Activated T-cell treated with anti-CD3 and anti-CD28 coated beads, Interleukin-2, amount 50 U/mL, for 72 hours (primary cell): ENCODE data around the gene STK11. TPM values are rescaled to one million over a fixed set of nuclear protein-coding genes. Genes with fewer than 3 reads are reported as not detected.

Experiments used
- ATAC-seq, 2 donors: fragments of 150-1000 bp; cut with Tn5 transposase; replicated peaks in 1 of 2; 2 replicates each; pipeline ENCODE4 v1.10.0; 2021; ENCODE audit warnings: moderate library complexity in 2 of 2, mild to moderate bottlenecking in 1 of 2
- DNase-seq, 2 donors: peaks; one replicate each; pipeline ENCODE4 v3.0.0; 2021 to 2022; ENCODE audit warnings: mixed read lengths in 1 of 2
- H3K27ac Mint-ChIP-seq: one replicate; pipeline ENCODE4 v1.8.0; 2022; ENCODE audit warnings: mild to moderate bottlenecking, moderate library complexity, mixed read lengths
- H3K27me3 Mint-ChIP-seq: one replicate; pipeline ENCODE4 v1.8.0; 2022; ENCODE audit warnings: low read depth, mixed read lengths
- H3K36me3 Mint-ChIP-seq, 2 donors: one replicate each; pipeline ENCODE4 v1.8.0; 2022; ENCODE audit warnings: mixed read lengths in 2 of 2, mild to moderate bottlenecking in 1 of 2; ENCODE audit not compliant: insufficient read depth in 2 of 2
- H3K4me1 Mint-ChIP-seq: one replicate; pipeline ENCODE4 v1.8.0; 2022; ENCODE audit warnings: low read depth, mixed read lengths
- H3K4me3 Mint-ChIP-seq, 2 donors: one replicate each; pipeline ENCODE4 v1.8.0; 2022; ENCODE audit warnings: mild to moderate bottlenecking in 2 of 2, mixed read lengths in 2 of 2, moderate library complexity in 2 of 2
- H3K9me3 Mint-ChIP-seq, 2 donors: one replicate each; pipeline ENCODE4 v1.8.0; 2022; ENCODE audit warnings: mixed read lengths in 2 of 2
- total RNA-seq, 2 donors: library from RNA; stranded (reverse); gene quantifications; one replicate each; pipeline ENCODE4 v1.2.3, GENCODE V29; 2022

The STK11 gene
- total RNA-seq, 2 donors from 2014 or later = 81.5 to 86.3 TPM

- ATAC-seq = no peak
- Mint-ChIP-seq H3K4me1 (peaks cover 3% of the 10 kb centered on the region), H3K4me3 (no peak overlapping the region), H3K27ac (no peak overlapping the region), H3K36me3 (no peaks in the 10 kb centered on the region), H3K27me3 (no peaks in the 10 kb centered on the region), H3K9me3 (no peaks in the 10 kb centered on the region)
- DNase-seq = no peak
Observed at GRCh38 chr19:1164684-1165531, 40.7 kb upstream of the STK11 start.

DNA sequence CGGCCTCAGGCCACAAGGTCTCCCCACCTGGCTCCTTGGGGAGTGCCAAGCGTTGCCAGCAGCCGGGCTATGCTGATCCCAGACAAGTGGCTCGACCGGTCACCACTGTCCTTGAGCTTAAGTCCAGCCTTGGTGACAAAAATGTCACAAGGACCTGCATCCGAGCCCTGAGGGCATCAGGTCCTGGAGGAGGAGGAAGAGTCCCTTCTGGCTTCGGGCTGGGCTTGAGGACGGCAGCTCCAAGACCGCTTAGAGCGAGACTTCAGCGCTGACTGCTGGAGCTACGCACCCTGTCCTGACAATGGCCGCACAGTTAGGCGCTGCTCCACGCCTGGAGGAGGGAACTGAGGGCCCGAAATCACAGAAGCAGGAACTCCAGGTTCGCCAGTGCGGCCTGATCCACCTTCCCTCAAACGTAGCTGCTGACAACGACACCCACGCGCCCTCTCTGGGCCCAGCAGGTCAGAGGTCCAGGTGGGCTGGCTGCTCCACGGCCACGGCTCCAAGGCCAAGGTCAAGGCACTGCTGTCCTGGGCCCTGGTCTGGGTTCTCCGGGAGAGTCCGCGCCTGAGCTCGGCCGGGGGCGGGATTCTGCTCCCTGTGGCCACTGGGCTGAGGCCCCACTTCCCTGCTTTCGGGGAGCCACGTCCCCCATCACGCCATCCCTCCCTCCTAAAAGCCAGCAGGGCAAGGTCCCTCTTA is 38.6 kb upstream of the STK11 start:
- Mint-ChIP-seq H3K4me1 (peaks cover 18% of the 10 kb centered on the region), H3K27ac (no peak overlapping the region), H3K4me3 (no peak overlapping the region), H3K9me3 (no peaks in the 10 kb centered on the region), H3K36me3 (peaks cover under 1 to 1% of the 10 kb centered on the region in 2 donors), H3K27me3 (no peaks in the 10 kb centered on the region)
- DNase-seq (no peak), ATAC-seq (no peak)

DNA sequence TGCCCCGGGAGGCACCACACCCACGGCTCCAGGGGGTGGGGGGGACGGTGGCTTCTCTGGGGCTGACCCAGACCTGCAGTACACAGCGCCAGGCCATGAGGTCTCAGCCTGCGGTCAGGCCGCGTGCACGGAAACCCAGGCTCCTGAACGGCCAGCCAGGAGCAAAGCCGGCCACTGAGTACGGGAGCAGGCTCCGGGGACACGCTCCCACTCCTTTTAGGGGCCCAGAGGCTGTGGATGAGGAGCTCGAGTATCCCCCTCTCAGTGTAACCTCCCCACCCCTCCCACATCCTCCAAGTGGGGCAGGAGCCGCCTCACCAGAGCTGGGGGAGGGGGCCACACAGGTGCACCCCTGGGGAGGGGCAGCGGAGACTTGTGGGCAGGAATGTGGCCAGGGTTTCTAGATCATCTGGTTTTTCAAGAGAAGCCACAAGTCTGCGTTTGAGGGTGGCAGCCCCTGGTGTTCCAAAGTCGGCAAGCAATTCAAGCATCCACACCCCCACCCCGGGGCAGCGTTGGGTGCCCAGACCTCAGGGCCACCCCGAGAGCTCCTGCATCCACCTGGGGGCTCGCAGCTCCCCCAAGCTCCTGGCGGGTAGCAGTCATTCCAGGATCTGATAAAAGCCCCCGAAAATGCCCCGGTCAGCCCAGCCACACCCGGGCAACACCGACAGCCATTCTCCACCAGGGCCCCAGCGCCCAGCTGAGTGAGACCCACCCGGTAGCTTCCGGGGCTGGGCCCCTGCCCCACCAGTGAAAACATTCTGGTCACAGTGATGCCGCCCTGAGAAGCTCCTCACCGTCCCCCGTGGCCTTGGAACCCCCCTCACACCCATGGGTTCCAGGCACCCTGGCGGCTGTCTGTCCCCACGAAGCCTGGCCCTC is 37.6 kb upstream of the STK11 start:
- ATAC-seq = peak in 1 of 2 donors; percentile 12
- no peak for DNase-seq
- Mint-ChIP-seq H3K4me1 (peaks cover 22% of the 10 kb centered on the region), H3K27ac (no peak overlapping the region), H3K27me3 (no peaks in the 10 kb centered on the region), H3K4me3 (no peak overlapping the region), H3K36me3 (peaks cover 1 to 3% of the 10 kb centered on the region in 2 donors), H3K9me3 (no peaks in the 10 kb centered on the region)

- Mint-ChIP-seq H3K27me3 (no peaks in the 10 kb centered on the region), H3K9me3 (no peaks in the 10 kb centered on the region), H3K27ac (no peak overlapping the region), H3K4me3 (no peak overlapping the region), H3K4me1 (peaks cover 22% of the 10 kb centered on the region), H3K36me3 (peaks cover 4% of the 10 kb centered on the region in 2 donors)
- ATAC-seq (no peak), DNase-seq (no peak)
Observed at GRCh38 chr19:1168572-1169410, 36.8 kb upstream of the STK11 start.

GRCh38 chr19:1169411-1169791 is 36.2 kb upstream of the STK11 start:
- H3K36me3 Mint-ChIP-seq = peaks cover 4% of the 10 kb centered on the region in 2 donors
- no peaks in the 10 kb centered on the region for H3K27me3 Mint-ChIP-seq
- no peak for DNase-seq
- ATAC-seq = no peak
- H3K9me3 Mint-ChIP-seq = no peaks in the 10 kb centered on the region
- no peak overlapping the region for H3K27ac Mint-ChIP-seq
- H3K4me1 Mint-ChIP-seq = peaks cover 24% of the 10 kb centered on the region
- H3K4me3 Mint-ChIP-seq = no peak overlapping the region

DNA sequence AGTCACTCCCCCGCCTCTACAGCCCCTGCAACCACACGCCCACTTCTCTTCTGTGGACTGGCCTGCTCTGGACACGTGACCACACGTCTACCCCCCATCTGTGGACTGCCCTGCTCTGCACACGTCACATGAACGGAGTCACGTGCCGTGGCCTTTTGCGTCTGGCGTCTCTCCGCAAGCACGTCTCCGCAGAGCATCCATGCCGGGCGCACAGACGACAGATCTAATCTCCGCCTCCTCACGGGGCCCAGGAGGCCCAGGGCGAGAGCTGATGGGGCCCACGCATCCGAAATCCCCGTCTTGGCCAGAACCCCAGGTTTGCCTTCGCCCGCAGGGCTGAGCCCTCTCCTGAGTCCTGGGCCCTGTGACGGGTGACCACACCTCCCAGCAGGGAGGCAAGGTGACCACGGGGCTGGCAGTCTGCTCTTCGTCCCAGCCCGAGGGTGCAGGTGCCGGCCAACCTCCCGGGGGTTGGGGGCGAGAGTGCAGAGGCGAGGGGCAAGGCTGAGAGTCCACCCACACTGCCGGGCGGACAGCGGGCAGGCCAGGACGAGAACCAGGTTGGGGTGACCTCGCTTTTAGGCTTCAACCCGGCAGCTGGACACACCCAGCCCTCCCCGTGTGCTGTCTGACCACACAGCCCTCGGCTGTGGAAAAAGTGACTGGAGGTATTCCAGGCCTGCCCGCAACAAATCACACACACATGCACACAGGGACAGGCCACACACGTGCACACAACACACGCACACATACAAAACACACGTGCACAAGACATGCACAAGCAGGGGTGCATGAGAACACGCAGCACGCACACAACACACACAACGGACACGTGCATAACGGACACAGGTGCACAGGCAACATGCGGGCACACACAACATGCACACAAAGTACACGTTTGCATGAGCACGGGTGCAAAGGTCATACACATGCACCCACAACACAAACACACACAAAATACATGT is 35.4 kb upstream of the STK11 start:
- no peaks in the 10 kb centered on the region for H3K27me3 Mint-ChIP-seq
- H3K36me3 Mint-ChIP-seq = peaks cover 4% of the 10 kb centered on the region in 2 donors
- no peak for DNase-seq
- H3K4me3 Mint-ChIP-seq = no peak overlapping the region
- no peak for ATAC-seq
- H3K9me3 Mint-ChIP-seq = no peaks in the 10 kb centered on the region
- no peak overlapping the region for H3K27ac Mint-ChIP-seq
- peaks cover 32% of the 10 kb centered on the region for H3K4me1 Mint-ChIP-seq

GRCh38 chr19:1170938-1171754 is 34.4 kb upstream of the STK11 start:
- Mint-ChIP-seq H3K27me3 (no peaks in the 10 kb centered on the region), H3K4me1 (peaks cover 38% of the 10 kb centered on the region), H3K36me3 (peaks cover 4% of the 10 kb centered on the region in 2 donors), H3K4me3 (peak overlapping the region in 1 of 2 donors; percentile 3), H3K27ac (no peak overlapping the region), H3K9me3 (no peaks in the 10 kb centered on the region)
- DNase-seq (no peak), ATAC-seq (no peak)

- Mint-ChIP-seq H3K4me1 (peaks cover 38% of the 10 kb centered on the region), H3K9me3 (no peaks in the 10 kb centered on the region), H3K36me3 (peaks cover 4% of the 10 kb centered on the region in 2 donors), H3K27ac (no peak overlapping the region), H3K4me3 (peak overlapping the region; percentile 92 to 94), H3K27me3 (no peaks in the 10 kb centered on the region)
- ATAC-seq (no peak), DNase-seq (no peak)
Observed at GRCh38 chr19:1171755-1172352, 33.7 kb upstream of the STK11 start.

- Mint-ChIP-seq H3K27ac (peak overlapping the region; percentile 51), H3K36me3 (peaks cover 4% of the 10 kb centered on the region in 2 donors), H3K9me3 (no peaks in the 10 kb centered on the region), H3K4me3 (peak overlapping the region; percentile 92 to 94), H3K27me3 (no peaks in the 10 kb centered on the region), H3K4me1 (peaks cover 38% of the 10 kb centered on the region)
- no peak for ATAC-seq
- DNase-seq = no peak
Observed at GRCh38 chr19:1172353-1173158, 33.0 kb upstream of the STK11 start.

- no peaks in the 10 kb centered on the region for H3K27me3 Mint-ChIP-seq
- H3K36me3 Mint-ChIP-seq = peaks cover 4% of the 10 kb centered on the region in 2 donors
- H3K9me3 Mint-ChIP-seq = no peaks in the 10 kb centered on the region
- H3K27ac Mint-ChIP-seq = peak overlapping the region; percentile 94
- DNase-seq (peak; percentile 18 to 25), ATAC-seq (peak; percentile 30 to 42)
- peak overlapping the region; percentile 92 to 94 for H3K4me3 Mint-ChIP-seq
- H3K4me1 Mint-ChIP-seq = peaks cover 38% of the 10 kb centered on the region
Observed at GRCh38 chr19:1173159-1173844, 32.3 kb upstream of the STK11 start.
